Measurements from ENCODE around the gene RPSA.

RPSA gene

GRCh38 chr3:39460677-39461076 lies 54.2 kb downstream of the RPSA start:
- no peak for DNase-seq

All from activated T-cell treated with anti-CD3 and anti-CD28 coated beads for 4 hours (primary cell).